HG03442 (cell line): ENCODE data around the gene IMPDH1.
"Not testable (repeated sequence)": the region's sequence is repeated elsewhere in the genome, so short reads cannot be mapped to it uniquely, and the experiment has no call there.

ENCODE experiments used
- ATAC-seq: cut with Tn5 transposase; IDR thresholded peaks from one replicate; pipeline ENCODE4 v1.9.1; 2021; ENCODE audit warnings: mild to moderate bottlenecking, moderate library complexity; ENCODE audit not compliant: unreplicated experiment

Gene IMPDH1

DNA sequence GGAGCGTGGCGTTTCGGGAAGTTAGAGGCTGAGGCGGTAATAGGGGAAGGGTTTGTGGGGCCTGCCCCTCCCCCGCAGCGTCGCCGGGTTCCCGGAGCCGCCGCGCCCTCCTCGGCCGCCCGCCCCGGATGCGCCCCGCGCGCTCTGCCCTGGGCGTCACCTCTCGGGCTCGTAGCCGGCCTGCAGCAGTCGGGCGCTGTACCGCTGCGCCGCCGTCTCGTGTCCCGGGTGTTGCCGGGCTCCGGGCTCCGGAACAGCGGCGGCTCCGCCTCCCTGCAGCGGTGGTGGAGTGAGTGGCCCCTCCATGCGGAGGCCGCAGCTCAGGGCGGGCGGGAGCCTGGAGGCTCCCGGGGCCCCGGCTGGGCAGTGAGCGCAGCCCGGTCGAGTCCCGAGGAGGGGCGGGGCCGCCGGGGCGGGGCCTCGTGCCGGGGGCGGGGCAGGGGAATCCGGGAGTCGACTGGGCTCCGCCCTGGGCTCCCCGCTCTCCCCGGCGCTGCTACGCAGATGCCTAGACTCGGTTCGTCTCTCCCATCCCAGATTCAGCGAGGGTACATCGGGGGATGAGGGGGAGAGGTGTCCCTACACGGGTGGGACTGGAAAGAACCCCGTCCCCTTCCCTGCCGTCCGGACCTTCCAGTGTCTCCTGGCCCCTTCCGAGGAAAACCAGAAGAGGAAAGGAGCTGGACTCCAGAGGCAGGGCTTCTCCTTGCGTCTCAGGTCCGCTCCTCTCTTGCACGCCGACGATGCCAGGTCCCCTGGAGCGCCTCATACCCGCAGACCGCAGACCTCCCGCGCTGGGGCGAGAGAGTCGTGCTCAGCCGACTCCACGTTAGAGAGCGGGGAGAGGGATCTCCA lies at the start of gene IMPDH1:
TSS of gene IMPDH1 (minus strand) at position 387 of the 855 bp plus-strand sequence. CDS start at position 306, 81 bp downstream.
- peak; percentile 71 for ATAC-seq

GRCh38 chr7:128459394-128459878 lies 49.7 kb upstream of the IMPDH1 start:
- peak; percentile 40 for ATAC-seq

DNA sequence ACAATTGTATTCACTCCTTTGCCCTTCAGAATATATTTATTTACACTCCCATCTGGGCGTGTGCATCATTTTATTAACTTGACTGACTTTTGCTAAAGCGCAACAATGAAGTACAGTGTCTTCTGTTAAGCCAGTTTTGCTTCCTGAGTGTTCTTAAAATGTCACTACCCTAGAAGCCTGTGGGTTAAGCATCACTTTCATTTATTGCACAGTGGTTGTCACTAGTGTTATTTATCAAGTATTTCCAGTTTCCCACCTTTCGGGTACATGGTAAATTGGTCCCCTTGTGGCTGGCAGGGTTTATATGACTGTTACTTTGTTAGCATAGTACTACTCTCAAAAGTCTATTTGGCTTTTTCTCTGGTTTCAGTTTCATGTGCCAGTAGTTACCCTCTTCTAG lies 49.2 kb upstream of the IMPDH1 start:
- ATAC-seq, result peak; percentile 20

DNA sequence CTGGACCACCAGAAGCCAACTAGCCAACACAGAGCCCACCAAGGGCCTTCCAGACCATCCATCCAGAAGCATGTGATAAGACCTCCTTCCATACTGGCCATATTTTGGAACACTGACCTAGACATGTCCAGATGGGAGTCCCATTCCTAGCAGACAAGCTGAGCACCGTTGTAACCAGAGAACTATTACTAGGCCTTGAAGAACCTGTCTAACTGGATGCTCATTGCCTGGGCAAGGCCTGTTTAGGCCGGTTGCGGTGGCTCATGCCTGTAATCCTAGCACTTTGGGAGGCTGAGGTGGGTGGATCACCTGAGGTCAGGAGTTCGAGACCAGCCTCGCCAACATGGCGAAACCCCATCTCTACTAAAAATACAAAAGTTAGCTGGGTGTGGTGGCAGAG lies 47.6 kb upstream of the IMPDH1 start:
- not testable (repeated sequence) for ATAC-seq

DNA sequence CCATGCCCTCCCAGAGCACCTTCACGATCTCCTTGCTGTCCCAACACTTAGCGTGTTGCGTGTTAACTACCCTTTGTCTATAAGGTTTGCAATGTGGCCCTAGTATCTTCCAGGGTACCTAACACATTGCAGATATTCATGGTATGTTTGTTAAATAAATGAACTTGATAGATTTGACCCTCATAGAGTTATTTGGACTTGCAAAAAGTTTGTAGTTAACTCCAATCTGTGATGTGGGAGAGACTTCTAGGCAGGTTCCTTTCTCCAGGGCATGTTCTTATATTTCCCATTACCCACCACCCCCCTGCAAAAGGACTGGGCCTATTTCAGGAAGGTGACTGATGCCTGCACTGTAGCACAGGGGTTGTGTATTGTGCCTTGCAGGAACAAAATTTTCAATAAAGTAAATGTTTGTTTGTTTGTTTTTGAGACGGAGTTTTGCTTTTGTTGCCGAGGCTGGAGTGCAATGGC lies 46.5 kb upstream of the IMPDH1 start:
- no peak for ATAC-seq

- peak; percentile 85 for ATAC-seq
These were observed 45.9 kb upstream of the IMPDH1 start, which contains the start of gene HILPDA for GRCh38 chr7:128455543-128456254. HILPDA (plus strand) TSS chr7:128455878; CDS start chr7:128457269, 1,391 bp downstream.

- no peak for ATAC-seq
These were observed 45.2 kb upstream of the IMPDH1 start for GRCh38 chr7:128454808-128455542.

GRCh38 chr7:128453836-128454804 lies 44.3 kb upstream of the IMPDH1 start:
- no peak for ATAC-seq

- no peak for ATAC-seq
These were observed 42.8 kb upstream of the IMPDH1 start for GRCh38 chr7:128452552-128452951.

GRCh38 chr7:128450913-128451312 lies 41.1 kb upstream of the IMPDH1 start:
- ATAC-seq, result no peak

- ATAC-seq, result no peak
These were observed 40.6 kb upstream of the IMPDH1 start for GRCh38 chr7:128450409-128450808.

- no peak for ATAC-seq
These were observed 39.0 kb upstream of the IMPDH1 start for GRCh38 chr7:128448751-128449302.

GRCh38 chr7:128447941-128448564 lies 38.3 kb upstream of the IMPDH1 start:
- ATAC-seq, result no peak

DNA sequence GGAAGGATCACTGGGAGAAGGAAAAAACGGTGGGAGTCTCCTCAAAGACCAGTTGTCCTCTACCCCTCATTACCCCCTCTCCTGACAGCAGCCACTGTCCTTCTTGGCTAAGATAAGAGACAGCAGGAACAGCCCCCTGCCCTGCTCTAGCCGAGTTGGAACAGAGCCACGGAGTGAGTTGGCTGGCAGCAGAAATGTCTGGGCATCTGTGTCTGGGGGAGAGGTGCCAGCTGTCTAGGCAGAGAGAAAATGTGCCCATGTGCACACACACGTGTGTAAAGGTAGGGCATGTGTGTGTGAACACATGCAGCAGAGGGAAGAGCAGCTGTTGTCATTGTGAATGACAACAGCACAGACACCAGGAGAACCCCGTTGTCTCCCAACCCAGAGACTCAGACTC lies 36.5 kb upstream of the IMPDH1 start:
- ATAC-seq, result no peak

DNA sequence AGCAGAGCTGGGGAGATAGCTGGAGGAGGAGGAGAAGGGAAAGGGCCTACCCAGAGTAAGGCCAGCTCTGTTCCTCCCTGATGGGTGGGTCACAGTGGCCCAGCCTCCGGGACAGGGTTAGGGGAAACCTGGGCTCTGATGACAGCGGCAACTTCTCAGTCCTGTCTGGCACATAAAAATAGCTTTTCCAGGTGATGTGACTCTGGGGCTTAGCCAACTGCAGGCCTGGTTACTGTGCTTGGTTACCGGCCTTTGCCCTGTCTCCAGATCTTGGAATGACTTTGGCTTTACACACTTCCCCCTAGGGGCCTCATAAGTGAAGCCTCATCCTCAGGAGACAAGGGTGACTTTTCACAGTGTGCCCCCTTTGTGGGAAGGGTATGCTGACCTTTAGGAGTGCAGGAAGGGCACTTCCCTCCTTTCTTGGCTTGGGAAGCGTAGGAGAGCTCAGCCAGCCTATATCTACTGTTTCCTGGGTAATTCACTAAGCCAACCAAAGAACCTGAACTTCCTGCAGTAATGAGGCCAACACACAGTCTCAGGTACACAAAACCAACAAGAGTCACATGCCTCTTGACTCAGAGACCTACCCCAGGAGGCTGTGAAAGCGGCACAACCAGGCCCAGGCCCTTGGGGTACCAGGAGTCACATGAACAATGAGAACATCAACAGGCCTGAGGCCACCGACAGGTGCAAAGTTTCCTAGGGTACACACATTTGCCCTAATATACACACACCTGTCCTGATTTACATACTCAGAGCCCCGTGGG lies 34.2 kb upstream of the IMPDH1 start:
- no peak for ATAC-seq

- no peak for ATAC-seq
These were observed 32.6 kb upstream of the IMPDH1 start for GRCh38 chr7:128442356-128442755.

GRCh38 chr7:128437426-128438332 lies 27.9 kb upstream of the IMPDH1 start:
- ATAC-seq, result peak; percentile 47
